Hypothalamus (tissue), 51 donors: ENCODE results near the gene ENSA.
"Not testable (repeated sequence)": the region's sequence is repeated elsewhere in the genome, so short reads cannot be mapped to it uniquely, and the experiment has no call there.

Experiments used
- DNase-seq, 51 donors: peaks; one replicate each; lab custom pipeline; 2025; lab: John Stamatoyannopoulos, UW

ENSA gene

GRCh38 chr1:150582371-150582770 is 47.0 kb downstream of the ENSA start:
- no peak for DNase-seq

- DNase-seq: not testable (repeated sequence)
Observed at GRCh38 chr1:150581962-150582361, 47.5 kb downstream of the ENSA start.

- DNase-seq: not testable (repeated sequence)
Observed at GRCh38 chr1:150581437-150581836, 48.0 kb downstream of the ENSA start.

GRCh38 chr1:150580966-150581365 is 48.4 kb downstream of the ENSA start:
- not testable (repeated sequence) for DNase-seq

GRCh38 chr1:150579945-150580642 is 49.3 kb downstream of the ENSA start:
- no peak for DNase-seq

GRCh38 chr1:150579110-150579944 is 50.1 kb downstream of the ENSA start, which contains the start of gene MCL1:
TSS of gene MCL1 (minus strand) at chr1:150579610. CDS start at chr1:150579530, 80 bp downstream.
- DNase-seq: peak; percentile 45 to 94 (median 86)

GRCh38 chr1:150578272-150579109 is 50.9 kb downstream of the ENSA start:
- peak in 22 of 51 donors; percentile 20 to 67 (median 46) for DNase-seq

GRCh38 chr1:150577557-150578271 is 51.7 kb downstream of the ENSA start:
- DNase-seq: peak in 2 of 51 donors; percentile 34 to 53

GRCh38 chr1:150576794-150577556 is 52.4 kb downstream of the ENSA start:
- DNase-seq: peak in 1 of 51 donors; percentile 2

GRCh38 chr1:150576367-150576711 is 53.1 kb downstream of the ENSA start:
- no peak for DNase-seq

- DNase-seq: peak in 1 of 51 donors; percentile 2
Observed at GRCh38 chr1:150575518-150576366, 53.7 kb downstream of the ENSA start.

- DNase-seq: no peak
Observed at GRCh38 chr1:150575072-150575489, 54.3 kb downstream of the ENSA start.

GRCh38 chr1:150574260-150575071 is 54.9 kb downstream of the ENSA start:
- DNase-seq: no peak

- DNase-seq: not testable (repeated sequence)
Observed at GRCh38 chr1:150573648-150574071, 55.8 kb downstream of the ENSA start.

- DNase-seq: no peak
Observed at GRCh38 chr1:150572918-150573647, 56.3 kb downstream of the ENSA start.
